ENCODE data around the gene ABHD10. TPM values are rescaled to one million over a fixed set of nuclear protein-coding genes. Genes with fewer than 3 reads are reported as not detected.

ABHD10 gene
- total and polyA plus RNA-seq, 5 donors from 2014 or later, result 18.8 to 37.2 (median 34.3) TPM

DNA sequence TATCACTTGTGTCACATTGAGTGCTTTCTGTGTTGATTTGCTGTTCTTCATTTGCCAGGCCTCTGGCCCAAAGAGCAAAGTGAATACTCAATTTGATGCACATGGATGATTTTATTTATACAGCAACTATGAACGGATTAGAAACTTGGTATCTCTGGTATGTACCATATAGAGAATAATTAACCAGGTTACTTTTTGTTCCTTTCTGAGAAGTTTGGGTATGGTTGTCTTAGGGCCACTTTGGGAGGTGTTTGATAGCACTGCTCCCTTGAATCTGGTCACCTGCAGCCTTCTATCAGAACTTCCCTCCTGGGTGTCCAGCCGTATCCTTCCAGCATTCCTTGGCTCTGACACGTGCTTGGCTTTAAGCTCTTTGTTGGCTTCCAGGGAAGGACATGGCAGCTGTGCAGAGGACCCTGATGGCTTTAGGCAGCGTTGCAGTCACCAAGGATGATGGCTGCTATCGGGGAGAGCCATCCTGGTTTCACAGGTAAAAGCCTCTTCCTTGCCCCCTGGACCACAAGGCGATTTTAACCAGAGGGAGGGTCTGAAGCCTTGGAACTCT lies 32.6 kb downstream of the ABHD10 start:
- H3K27ac ChIP-seq (ENCODE audit: insufficient read depth, low read length, poor library complexity, severe bottlenecking), result no peak overlapping the region
- no peak overlapping the region for H3K4me3 ChIP-seq (ENCODE audit: low read depth, low read length)
- H3K36me3 Mint-ChIP-seq, result no peaks in the 10 kb centered on the region
- no peaks in the 10 kb centered on the region for H3K36me3 ChIP-seq (ENCODE audit: control insufficient read depth, insufficient read depth, low read length)
- no peaks in the 10 kb centered on the region for H3K27me3 Mint-ChIP-seq
- peaks cover 7% of the 10 kb centered on the region for H3K4me1 ChIP-seq (ENCODE audit: control insufficient read depth, insufficient read depth, low read length, poor library complexity, severe bottlenecking)
- H3K27ac Mint-ChIP-seq, result no peak overlapping the region
- DNase-seq, result no peak
- no peaks in the 10 kb centered on the region for H3K27me3 ChIP-seq (ENCODE audit: control insufficient read depth, insufficient read depth, low read length)
- H3K4me3 Mint-ChIP-seq, result no peak overlapping the region
- no peaks in the 10 kb centered on the region for H3K9me3 ChIP-seq (ENCODE audit: control insufficient read depth in 2 of 2, low read length in 2 of 2)
- peaks cover 4 to 10% (median 9%) of the 10 kb centered on the region in 4 donors for H3K4me1 Mint-ChIP-seq
- ATAC-seq (ENCODE audit: low read depth in 2 of 2), result no peak
- H3K9me3 Mint-ChIP-seq, result no peaks in the 10 kb centered on the region

- Histone ChIP-seq H3K27me3 (ENCODE audit: control insufficient read depth, insufficient read depth, low read length) (no peaks in the 10 kb centered on the region), H3K4me3 (ENCODE audit: low read depth, low read length) (no peak overlapping the region), H3K4me1 (ENCODE audit: control insufficient read depth, insufficient read depth, low read length, poor library complexity, severe bottlenecking) (peaks cover 7% of the 10 kb centered on the region), H3K27ac (ENCODE audit: insufficient read depth, low read length, poor library complexity, severe bottlenecking) (no peak overlapping the region), H3K9me3 (ENCODE audit: control insufficient read depth in 2 of 2, low read length in 2 of 2) (no peaks in the 10 kb centered on the region), H3K36me3 (ENCODE audit: control insufficient read depth, insufficient read depth, low read length) (no peaks in the 10 kb centered on the region)
- Mint-ChIP-seq H3K9me3 (no peaks in the 10 kb centered on the region), H3K27ac (peak overlapping the region in 1 of 3 donors; percentile 52), H3K36me3 (no peaks in the 10 kb centered on the region), H3K4me3 (peak overlapping the region in 1 of 4 donors; percentile 18), H3K4me1 (peaks cover 4 to 10% (median 9%) of the 10 kb centered on the region in 4 donors), H3K27me3 (no peaks in the 10 kb centered on the region)
- DNase-seq (no peak), ATAC-seq (ENCODE audit: low read depth in 2 of 2) (no peak)
Measured at GRCh38 chr3:112012205-112012992, 33.6 kb downstream of the ABHD10 start.

DNA sequence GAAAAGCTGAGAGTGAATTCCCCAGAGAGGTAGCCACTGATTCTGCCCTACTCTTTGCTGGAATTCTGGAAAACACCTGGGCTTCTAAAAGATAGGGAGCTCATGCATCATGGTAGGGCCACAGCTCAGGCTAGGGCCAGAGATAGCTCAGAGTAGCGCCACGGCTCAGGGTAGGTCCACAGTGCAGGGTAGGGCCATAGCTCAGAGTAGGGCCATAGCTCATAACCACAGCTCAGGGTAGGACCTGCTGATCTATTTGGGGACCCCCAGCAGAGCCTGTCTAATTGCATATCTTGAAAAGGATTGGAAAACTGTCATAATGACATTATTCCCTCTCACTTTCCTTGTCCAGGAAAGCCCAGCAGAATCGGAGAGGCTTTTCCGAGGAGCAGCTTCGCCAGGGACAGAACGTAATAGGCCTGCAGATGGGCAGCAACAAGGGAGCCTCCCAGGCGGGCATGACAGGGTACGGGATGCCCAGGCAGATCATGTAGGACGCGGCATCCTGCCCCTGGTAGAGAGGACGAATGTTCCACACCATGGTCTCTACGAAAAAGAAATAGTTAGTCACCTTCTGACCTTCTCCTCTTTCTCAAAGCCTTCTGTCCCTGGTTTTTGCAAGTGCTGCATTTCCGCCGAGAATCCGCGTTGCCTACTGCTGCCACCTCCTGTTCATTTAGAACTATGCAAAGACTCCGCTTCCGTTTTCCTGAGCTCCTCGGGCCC lies 34.4 kb downstream of the ABHD10 start:
- peak; percentile 77 to 80 for ATAC-seq (ENCODE audit: low read depth in 2 of 2)
- no peaks in the 10 kb centered on the region for H3K36me3 ChIP-seq (ENCODE audit: control insufficient read depth, insufficient read depth, low read length)
- no peaks in the 10 kb centered on the region for H3K27me3 Mint-ChIP-seq
- H3K4me3 Mint-ChIP-seq, result peak overlapping the region in 1 of 4 donors; percentile 14
- H3K27ac ChIP-seq (ENCODE audit: insufficient read depth, low read length, poor library complexity, severe bottlenecking), result no peak overlapping the region
- DNase-seq, result peak; percentile 16 to 81 (median 52)
- H3K4me3 ChIP-seq (ENCODE audit: low read depth, low read length), result peak overlapping the region; percentile 56
- no peak overlapping the region for H3K27ac Mint-ChIP-seq
- peaks cover 4 to 10% (median 9%) of the 10 kb centered on the region in 4 donors for H3K4me1 Mint-ChIP-seq
- peaks cover 7% of the 10 kb centered on the region for H3K4me1 ChIP-seq (ENCODE audit: control insufficient read depth, insufficient read depth, low read length, poor library complexity, severe bottlenecking)
- H3K36me3 Mint-ChIP-seq, result no peaks in the 10 kb centered on the region
- H3K9me3 Mint-ChIP-seq, result no peaks in the 10 kb centered on the region
- H3K9me3 ChIP-seq (ENCODE audit: control insufficient read depth in 2 of 2, low read length in 2 of 2), result no peaks in the 10 kb centered on the region
- no peaks in the 10 kb centered on the region for H3K27me3 ChIP-seq (ENCODE audit: control insufficient read depth, insufficient read depth, low read length)

GRCh38 chr3:112013784-112014143 lies 34.9 kb downstream of the ABHD10 start:
- Mint-ChIP-seq H3K36me3 (no peaks in the 10 kb centered on the region), H3K27ac (no peak overlapping the region)

GRCh38 chr3:112017091-112017490 lies 38.3 kb downstream of the ABHD10 start:
- H3K27ac Mint-ChIP-seq, result no peak overlapping the region

More at GRCh38 chr3:112013784-112014143, 34.9 kb downstream of the ABHD10 start:
- Mint-ChIP-seq H3K9me3 (no peaks in the 10 kb centered on the region), H3K4me1 (peaks cover 4 to 10% (median 9%) of the 10 kb centered on the region in 4 donors), H3K27me3 (no peaks in the 10 kb centered on the region), H3K4me3 (no peak overlapping the region)
- H3K36me3 ChIP-seq (ENCODE audit: control insufficient read depth, insufficient read depth, low read length), result no peaks in the 10 kb centered on the region
- H3K27ac ChIP-seq (ENCODE audit: insufficient read depth, low read length, poor library complexity, severe bottlenecking), result no peak overlapping the region
- H3K27me3 ChIP-seq (ENCODE audit: control insufficient read depth, insufficient read depth, low read length), result no peaks in the 10 kb centered on the region
- H3K9me3 ChIP-seq (ENCODE audit: control insufficient read depth in 2 of 2, low read length in 2 of 2), result no peaks in the 10 kb centered on the region
- H3K4me1 ChIP-seq (ENCODE audit: control insufficient read depth, insufficient read depth, low read length, poor library complexity, severe bottlenecking), result peaks cover 7% of the 10 kb centered on the region
- H3K4me3 ChIP-seq (ENCODE audit: low read depth, low read length), result peak overlapping the region; percentile 56
- ATAC-seq (ENCODE audit: low read depth in 2 of 2) (no peak), DNase-seq (no peak)

DNA sequence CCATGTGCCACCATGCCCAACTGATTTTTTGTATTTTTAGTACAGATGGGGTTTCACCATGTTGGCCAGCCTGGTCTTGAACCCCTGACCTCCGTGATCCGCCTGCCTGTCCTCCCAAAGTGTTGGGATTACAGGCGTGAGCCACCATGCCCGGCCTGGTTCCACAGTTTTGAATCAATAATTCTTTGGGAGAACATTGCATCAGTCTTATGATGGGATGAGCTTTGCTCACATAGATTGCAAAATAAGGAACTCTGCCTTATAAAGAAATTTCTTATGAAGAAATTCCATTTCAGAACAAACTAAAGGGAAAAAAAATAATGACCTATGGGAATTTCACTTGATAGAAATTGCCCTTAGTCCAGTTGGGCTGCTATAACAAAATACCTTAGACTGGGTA lies 39.9 kb downstream of the ABHD10 start:
- Mint-ChIP-seq H3K27ac (no peak overlapping the region), H3K9me3 (peaks cover 0 to 2% (median 1%) of the 10 kb centered on the region in 7 donors), H3K4me3 (no peak overlapping the region), H3K27me3 (peaks cover 16% of the 10 kb centered on the region), H3K4me1 (peaks cover 0 to 4% (median under 1%) of the 10 kb centered on the region in 4 donors), H3K36me3 (peaks cover 7% of the 10 kb centered on the region)
- Histone ChIP-seq H3K9me3 (ENCODE audit: control insufficient read depth in 2 of 2, low read length in 2 of 2) (no peaks in the 10 kb centered on the region), H3K27me3 (ENCODE audit: control insufficient read depth, insufficient read depth, low read length) (no peaks in the 10 kb centered on the region), H3K4me1 (ENCODE audit: control insufficient read depth, insufficient read depth, low read length, poor library complexity, severe bottlenecking) (peaks cover under 1% of the 10 kb centered on the region), H3K4me3 (ENCODE audit: low read depth, low read length) (no peak overlapping the region), H3K27ac (ENCODE audit: insufficient read depth, low read length, poor library complexity, severe bottlenecking) (no peak overlapping the region), H3K36me3 (ENCODE audit: control insufficient read depth, insufficient read depth, low read length) (no peaks in the 10 kb centered on the region)
- ATAC-seq (ENCODE audit: low read depth in 2 of 2), result no peak
- no peak for DNase-seq

More at GRCh38 chr3:112017091-112017490, 38.3 kb downstream of the ABHD10 start:
- H3K36me3 Mint-ChIP-seq, result peaks cover 7% of the 10 kb centered on the region
- Histone ChIP-seq H3K9me3 (ENCODE audit: control insufficient read depth in 2 of 2, low read length in 2 of 2) (no peaks in the 10 kb centered on the region), H3K27me3 (ENCODE audit: control insufficient read depth, insufficient read depth, low read length) (no peaks in the 10 kb centered on the region), H3K4me1 (ENCODE audit: control insufficient read depth, insufficient read depth, low read length, poor library complexity, severe bottlenecking) (peaks cover 7% of the 10 kb centered on the region), H3K27ac (ENCODE audit: insufficient read depth, low read length, poor library complexity, severe bottlenecking) (no peak overlapping the region), H3K4me3 (ENCODE audit: low read depth, low read length) (no peak overlapping the region), H3K36me3 (ENCODE audit: control insufficient read depth, insufficient read depth, low read length) (no peaks in the 10 kb centered on the region)
- H3K27me3 Mint-ChIP-seq, result peaks cover 11% of the 10 kb centered on the region
- H3K4me1 Mint-ChIP-seq, result peaks cover 4 to 10% (median 9%) of the 10 kb centered on the region in 4 donors
- peaks cover 0 to 1% (median 0%) of the 10 kb centered on the region in 7 donors for H3K9me3 Mint-ChIP-seq
- no peak overlapping the region for H3K4me3 Mint-ChIP-seq
- ATAC-seq (ENCODE audit: low read depth in 2 of 2) (no peak), DNase-seq (no peak)

DNA sequence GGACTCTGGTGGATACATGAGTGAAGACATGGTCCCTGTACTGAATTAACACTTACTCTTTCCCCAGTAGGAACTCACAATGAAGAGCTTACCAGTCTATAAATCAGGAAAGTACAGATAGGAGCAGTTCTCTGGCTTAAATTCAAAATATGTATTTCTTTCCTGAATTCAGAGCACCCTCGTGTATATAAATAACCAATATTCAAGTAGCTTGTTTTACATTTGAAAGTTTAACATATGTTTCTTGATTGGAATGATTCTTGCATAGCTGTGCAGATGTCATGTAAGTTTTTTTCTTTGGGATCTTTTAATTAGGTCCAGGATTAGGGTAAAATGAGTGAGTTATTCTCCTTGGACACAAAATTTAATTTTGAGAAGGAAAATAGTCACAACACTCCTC lies 40.9 kb downstream of the ABHD10 start:
- Histone ChIP-seq H3K4me1 (ENCODE audit: control insufficient read depth, insufficient read depth, low read length, poor library complexity, severe bottlenecking) (no peaks in the 10 kb centered on the region), H3K9me3 (ENCODE audit: control insufficient read depth in 2 of 2, low read length in 2 of 2) (no peaks in the 10 kb centered on the region), H3K36me3 (ENCODE audit: control insufficient read depth, insufficient read depth, low read length) (no peaks in the 10 kb centered on the region), H3K27ac (ENCODE audit: insufficient read depth, low read length, poor library complexity, severe bottlenecking) (no peak overlapping the region), H3K27me3 (ENCODE audit: control insufficient read depth, insufficient read depth, low read length) (no peaks in the 10 kb centered on the region), H3K4me3 (ENCODE audit: low read depth, low read length) (no peak overlapping the region)
- Mint-ChIP-seq H3K4me3 (no peak overlapping the region), H3K9me3 (peaks cover 0 to 2% (median 1%) of the 10 kb centered on the region in 7 donors), H3K27ac (no peak overlapping the region), H3K36me3 (peaks cover 7% of the 10 kb centered on the region), H3K4me1 (no peaks in the 10 kb centered on the region), H3K27me3 (peaks cover 17% of the 10 kb centered on the region)
- no peak for ATAC-seq (ENCODE audit: low read depth in 2 of 2)
- DNase-seq, result no peak

Data from CD4-positive, CD25-positive, alpha-beta regulatory T cell (primary cell).